Mesothelial cell of epicardium (in vitro differentiated cells): ENCODE measurements around the gene LMTK2. TPM values are rescaled to one million over a fixed set of nuclear protein-coding genes. Genes with fewer than 3 reads are reported as not detected.
A peak's percentile ranks its signal among the peaks of the same experiment; 100 is the strongest.

Experiments used
- DNase-seq, 2 experiments: peaks; one replicate each; pipeline ENCODE4 v3.0.0; 2021; ENCODE audit warnings: low spot score in 2 of 2; ENCODE audit not compliant: unreplicated experiment in 2 of 2
- H3K27ac Mint-ChIP-seq: 2 replicates; pipeline ENCODE4 v1.8.0; 2021; ENCODE audit warnings: mixed read lengths
- H3K27me3 Mint-ChIP-seq: 2 replicates; pipeline ENCODE4 v1.8.0; 2021; ENCODE audit warnings: low read depth, mixed read lengths
- H3K36me3 Mint-ChIP-seq: 2 replicates; pipeline ENCODE4 v1.8.0; 2021; ENCODE audit warnings: mixed read lengths
- H3K4me1 Mint-ChIP-seq: 2 replicates; pipeline ENCODE4 v1.8.0; 2021; ENCODE audit warnings: mixed read lengths
- H3K4me3 Mint-ChIP-seq: 2 replicates; pipeline ENCODE4 v1.8.0; 2021; ENCODE audit warnings: mild to moderate bottlenecking, moderate library complexity, mixed read lengths
- H3K9me3 Mint-ChIP-seq: 2 replicates; pipeline ENCODE4 v1.8.0; 2021; ENCODE audit warnings: mixed read lengths
- CTCF ChIP-seq: fragments of 200-600 bp; sonication (generic); IDR thresholded peaks from one replicate; pipeline ENCODE4 v1.5.0; 2021; ENCODE audit warnings: antibody characterized with exemption; ENCODE audit not compliant: unreplicated experiment
- total RNA-seq: library from RNA; stranded (reverse); gene quantifications from 3 replicates; pipeline ENCODE4 v1.2.1, GENCODE V29; 2021

Gene LMTK2
- 22.0 to 23.1 TPM (median 23.0 TPM) in 3 replicates for total RNA-seq

GRCh38 chr7:98106647-98107312 lies at the start of gene LMTK2:
TSS of gene LMTK2 (plus strand) at chr7:98106862. CDS start at chr7:98107178, 316 bp downstream.
- no peaks in the 10 kb centered on the region for H3K27me3 Mint-ChIP-seq
- H3K9me3 Mint-ChIP-seq, result peaks cover 7% of the 10 kb centered on the region
- H3K4me3 Mint-ChIP-seq, result peak within 1 kb of the TSS; percentile 99
- peak within 1 kb of the TSS; percentile 98 for H3K27ac Mint-ChIP-seq
- peak; percentile 97 to 100 for DNase-seq
- H3K36me3 Mint-ChIP-seq, result peaks cover 2% of the 10 kb centered on the region
- TF ChIP-seq CTCF, result peak; percentile 89
- peaks cover 20% of the 10 kb centered on the region for H3K4me1 Mint-ChIP-seq

- H3K36me3 Mint-ChIP-seq, result no peaks in the 10 kb centered on the region
- H3K27ac Mint-ChIP-seq, result no peak overlapping the region
- H3K27me3 Mint-ChIP-seq, result peaks cover 23% of the 10 kb centered on the region
- DNase-seq, result no peak
- TF ChIP-seq CTCF, result no peak
- peaks cover 3% of the 10 kb centered on the region for H3K4me1 Mint-ChIP-seq
- no peak overlapping the region for H3K4me3 Mint-ChIP-seq
- no peaks in the 10 kb centered on the region for H3K9me3 Mint-ChIP-seq
Measured at GRCh38 chr7:98057157-98057556, 49.5 kb upstream of the LMTK2 start.

- no peaks in the 10 kb centered on the region for H3K9me3 Mint-ChIP-seq
- no peak for DNase-seq
- no peak for TF ChIP-seq CTCF
- H3K36me3 Mint-ChIP-seq, result no peaks in the 10 kb centered on the region
- no peak overlapping the region for H3K27ac Mint-ChIP-seq
- H3K27me3 Mint-ChIP-seq, result peaks cover 21% of the 10 kb centered on the region
- H3K4me1 Mint-ChIP-seq, result peaks cover 3% of the 10 kb centered on the region
- no peak overlapping the region for H3K4me3 Mint-ChIP-seq
Measured at GRCh38 chr7:98058186-98058585, 48.5 kb upstream of the LMTK2 start.

GRCh38 chr7:98064233-98064632 lies 42.4 kb upstream of the LMTK2 start:
- H3K9me3 Mint-ChIP-seq, result peaks cover 7% of the 10 kb centered on the region
- TF ChIP-seq CTCF, result no peak
- no peak overlapping the region for H3K4me3 Mint-ChIP-seq
- no peaks in the 10 kb centered on the region for H3K36me3 Mint-ChIP-seq
- H3K27me3 Mint-ChIP-seq, result peaks cover 3% of the 10 kb centered on the region
- H3K27ac Mint-ChIP-seq, result no peak overlapping the region
- no peaks in the 10 kb centered on the region for H3K4me1 Mint-ChIP-seq
- DNase-seq, result no peak

GRCh38 chr7:98066208-98066607 lies 40.5 kb upstream of the LMTK2 start:
- H3K4me1 Mint-ChIP-seq, result no peaks in the 10 kb centered on the region
- no peaks in the 10 kb centered on the region for H3K27me3 Mint-ChIP-seq
- no peak for TF ChIP-seq CTCF
- no peak overlapping the region for H3K27ac Mint-ChIP-seq
- no peaks in the 10 kb centered on the region for H3K36me3 Mint-ChIP-seq
- H3K4me3 Mint-ChIP-seq, result no peak overlapping the region
- DNase-seq, result no peak
- peaks cover 7% of the 10 kb centered on the region for H3K9me3 Mint-ChIP-seq
